Fibroblast of lung (primary cell): ENCODE measurements around the gene TOP1.

ENCODE experiments used
- EZH2 ChIP-seq: IDR thresholded peaks from 2 replicates; pipeline ENCODE4 v1.5.1; 2012; ENCODE audit warnings: low read length, control low read depth, mild to moderate bottlenecking; ENCODE audit errors: missing control alignments
- TF ChIP-seq, protein P1 (sequence below), 2 donors: IDR thresholded peaks in 1 of 2; conservative IDR thresholded peaks in 1 of 2; 1 replicate in 1 of 2; 2 replicates in 1 of 2; pipeline ENCODE4 v1.5.1; 2011 to 2012; ENCODE audit warnings: low read length in 2 of 2, control low read depth in 1 of 2, inconsistent platforms in 1 of 2, low read depth in 1 of 2, mild to moderate bottlenecking in 1 of 2

GRCh38 chr20:40993794-40994540 is 34.7 kb upstream of the TOP1 start:
- TF ChIP-seq, protein P1, sequence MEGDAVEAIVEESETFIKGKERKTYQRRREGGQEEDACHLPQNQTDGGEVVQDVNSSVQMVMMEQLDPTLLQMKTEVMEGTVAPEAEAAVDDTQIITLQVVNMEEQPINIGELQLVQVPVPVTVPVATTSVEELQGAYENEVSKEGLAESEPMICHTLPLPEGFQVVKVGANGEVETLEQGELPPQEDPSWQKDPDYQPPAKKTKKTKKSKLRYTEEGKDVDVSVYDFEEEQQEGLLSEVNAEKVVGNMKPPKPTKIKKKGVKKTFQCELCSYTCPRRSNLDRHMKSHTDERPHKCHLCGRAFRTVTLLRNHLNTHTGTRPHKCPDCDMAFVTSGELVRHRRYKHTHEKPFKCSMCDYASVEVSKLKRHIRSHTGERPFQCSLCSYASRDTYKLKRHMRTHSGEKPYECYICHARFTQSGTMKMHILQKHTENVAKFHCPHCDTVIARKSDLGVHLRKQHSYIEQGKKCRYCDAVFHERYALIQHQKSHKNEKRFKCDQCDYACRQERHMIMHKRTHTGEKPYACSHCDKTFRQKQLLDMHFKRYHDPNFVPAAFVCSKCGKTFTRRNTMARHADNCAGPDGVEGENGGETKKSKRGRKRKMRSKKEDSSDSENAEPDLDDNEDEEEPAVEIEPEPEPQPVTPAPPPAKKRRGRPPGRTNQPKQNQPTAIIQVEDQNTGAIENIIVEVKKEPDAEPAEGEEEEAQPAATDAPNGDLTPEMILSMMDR (conservative IDR thresholded peaks at IDR 0.05 in 1 of 2, IDR thresholded peaks at IDR 0.05 in 1 of 2; ENCODE audit: low read depth in 1 of 2, low read length in 2 of 2) = no peak
- no peak for TF ChIP-seq EZH2
